HepG2 (cell line): ENCODE results near the gene KRCC1. TPM values are rescaled to one million over a fixed set of nuclear protein-coding genes. Genes with fewer than 3 reads are reported as not detected.

Source experiments
- ARID2 ChIP-seq: sonication (generic); formaldehyde crosslinking; IDR thresholded peaks from 2 replicates; pipeline ENCODE4 v1.8.1; 2022; ENCODE audit warnings: mild to moderate bottlenecking, missing genetic modification reagents, borderline replicate concordance
- ARNT ChIP-seq: fragments of 450-650 bp; IDR thresholded peaks from 2 replicates; pipeline ENCODE4 v1.6.1; 2017
- ATRX ChIP-seq: sonication (generic); formaldehyde crosslinking; IDR thresholded peaks from 2 replicates; pipeline ENCODE4 v1.4.0; 2020; ENCODE audit warnings: missing genetic modification reagents, borderline replicate concordance
- CEBPB ChIP-seq: IDR thresholded peaks from 2 replicates; pipeline ENCODE4 v1.6.1; 2011; ENCODE audit warnings: low read depth, low read length, improper control_type of control experiment, borderline replicate concordance
- EHMT2 ChIP-seq: fragments of 200-600 bp; sonication (generic); IDR thresholded peaks from 2 replicates; pipeline ENCODE4 v1.7.0; 2017; ENCODE audit warnings: antibody characterized with exemption, low read depth, low read length, borderline replicate concordance
- HIC2 ChIP-seq: sonication (generic); formaldehyde crosslinking; IDR thresholded peaks from 2 replicates; pipeline ENCODE4 v1.9.0; 2022; ENCODE audit warnings: low read depth, missing genetic modification reagents
- HNRNPH1 ChIP-seq: fragments of 200-400 bp; formaldehyde crosslinking; optimal IDR thresholded peaks from 2 replicates; pipeline ENCODE3; 2017; ENCODE audit warnings: mild to moderate bottlenecking, low read depth, low read length
- HOMEZ ChIP-seq: IDR thresholded peaks from 2 replicates; pipeline ENCODE4 v1.6.1; 2016; ENCODE audit warnings: low read depth
- KMT2A ChIP-seq: sonication (generic); formaldehyde crosslinking; IDR thresholded peaks from 2 replicates; pipeline ENCODE4 v1.4.0; 2020; ENCODE audit warnings: missing genetic modification reagents
- MAX ChIP-seq: IDR thresholded peaks from 2 replicates; pipeline ENCODE4 v1.6.1; 2012; ENCODE audit warnings: inconsistent platforms
- PITX1 ChIP-seq: sonication (generic); formaldehyde crosslinking; IDR thresholded peaks from 2 replicates; pipeline ENCODE4 v1.5.1; 2020; ENCODE audit warnings: mild to moderate bottlenecking, missing genetic modification reagents
- POLR2AphosphoS5 ChIP-seq: IDR thresholded peaks from 2 replicates; pipeline ENCODE4 v1.6.1; 2012; ENCODE audit warnings: low read depth, low read length
- TCF12 ChIP-seq, 2 experiments: fragments of 450-650 bp in 1 of 2; sonication (generic) in 1 of 2; formaldehyde crosslinking in 1 of 2; IDR thresholded peaks; 2 replicates each; pipeline versions ENCODE4 v1.6.1 to v1.8.0; 2017 to 2022; ENCODE audit warnings: antibody characterized with exemption in 1 of 2, mild to moderate bottlenecking in 1 of 2, missing genetic modification reagents in 1 of 2, moderate library complexity in 1 of 2
- TOE1 ChIP-seq: sonication (generic); formaldehyde crosslinking; IDR thresholded peaks from 2 replicates; pipeline ENCODE4 v1.4.0; 2020; ENCODE audit warnings: mild to moderate bottlenecking, missing genetic modification reagents
- ZBTB8A ChIP-seq: sonication (generic); formaldehyde crosslinking; IDR thresholded peaks from 2 replicates; pipeline ENCODE4 v1.4.0; 2020; ENCODE audit warnings: mild to moderate bottlenecking, low read depth, missing genetic modification reagents, borderline replicate concordance
- ZKSCAN8 ChIP-seq: IDR thresholded peaks from 2 replicates; pipeline ENCODE4 v1.6.1; 2016; ENCODE audit warnings: borderline replicate concordance, missing genetic modification reagents, missing compliant biosample characterization
- ZMYM4 ChIP-seq: sonication (generic); formaldehyde crosslinking; IDR thresholded peaks from 2 replicates; pipeline ENCODE4 v1.8.1; 2023; ENCODE audit warnings: mild to moderate bottlenecking, missing genetic modification reagents
- ZNF10 ChIP-seq: sonication (generic); formaldehyde crosslinking; IDR thresholded peaks from 2 replicates; pipeline ENCODE4 v1.4.0; 2020; ENCODE audit warnings: mild to moderate bottlenecking, low read depth, missing genetic modification reagents, borderline replicate concordance
- ZNF547 ChIP-seq: sonication (generic); formaldehyde crosslinking; IDR thresholded peaks from 2 replicates; pipeline ENCODE4 v1.5.1; 2020; ENCODE audit warnings: mild to moderate bottlenecking, missing genetic modification reagents
- ZNF737 ChIP-seq: sonication (generic); formaldehyde crosslinking; IDR thresholded peaks from 2 replicates; pipeline ENCODE4 v1.5.0; 2020; ENCODE audit warnings: missing genetic modification reagents, mild to moderate bottlenecking, borderline replicate concordance
- ZSCAN29 ChIP-seq: sonication (generic); formaldehyde crosslinking; conservative IDR thresholded peaks from 2 replicates; pipeline ENCODE4 v1.4.0; 2020; ENCODE audit warnings: mild to moderate bottlenecking, missing genetic modification reagents
- polyA plus RNA-seq, 8 experiments: library from polyadenylated mRNA; depleted of rRNA in 3 of 8; stranded (reverse) in 7 of 8; unstranded in 1 of 8; fragments of >200 nt; fragmentation: Illumina TruSeq in 4 of 8; extraction: Trizol in 4 of 8; gene quantifications; 2 replicates each; pipeline versions ENCODE4 v1.2.1 to v1.2.3, GENCODE V29; 2011 to 2016; ENCODE audit warnings: low read depth in 4 of 8, missing spikeins in 1 of 8, mixed read lengths in 1 of 8; ENCODE audit not compliant: insufficient read depth in 1 of 8
- total RNA-seq, 5 experiments: library from RNA; depleted of rRNA; stranded (reverse); fragments of >200 nt; fragmentation: Illumina TruSeq; extraction: Trizol; gene quantifications; 2 replicates each; pipeline ENCODE4 v1.2.3, GENCODE V29; 2016; ENCODE audit warnings: low read depth in 1 of 5
- TF ChIP-seq, protein P1 (sequence below): sonication (generic); formaldehyde crosslinking; IDR thresholded peaks from 2 replicates; pipeline ENCODE4 v1.8.1; 2023; ENCODE audit warnings: mild to moderate bottlenecking, moderate library complexity, missing genetic modification reagents
- TF ChIP-seq, protein P2 (sequence below): sonication (generic); formaldehyde crosslinking; IDR thresholded peaks from 2 replicates; pipeline ENCODE4 v1.8.1; 2022; ENCODE audit warnings: mild to moderate bottlenecking, missing genetic modification reagents

KRCC1 gene
- total and polyA plus RNA-seq, 2 of the 13 experiments (the other 11 are each of a cell fraction or from before 2014, with no cell fraction given), result 6.5 to 7.7 TPM

- TF ChIP-seq ARID2 (CRISPR knock-in tag) (no peak), EHMT2 (peak; percentile 24; the same call in 1 of the 2 replicates), PITX1 (peak; percentile 67), ZBTB8A (CRISPR knock-in tag) (0 out of 2 replicates have a peak, but pooled peaks have one; percentile 33), ZNF547 (peak; percentile 97), ATRX (CRISPR knock-in tag) (no peak), TOE1 (CRISPR knock-in tag) (no peak; the same call in 1 of the 2 replicates), HIC2 (CRISPR knock-in tag) (peak; percentile 61; the same call in 1 of the 2 replicates), ZKSCAN8 (CRISPR knock-in tag) (no peak), MAX (peak; percentile 64), HOMEZ (CRISPR knock-in tag) (peak; percentile 66; the same call in 1 of the 2 replicates), ZNF737 (CRISPR knock-in tag) (no peak), TCF12 (IDR thresholded peaks at IDR 0.05) (no peak), TCF12 (CRISPR knock-in tag; IDR thresholded peaks at IDR 0.05) (peak; percentile 89), ARNT (no peak), ZSCAN29 (CRISPR knock-in tag) (peak; percentile 84; the same call in 1 of the 2 replicates), POLR2AphosphoS5 (peak; percentile 95), KMT2A (CRISPR knock-in tag) (peak; percentile 82), CEBPB (no peak), HNRNPH1 (no peak), ZMYM4 (CRISPR knock-in tag) (peak; percentile 90), ZNF10 (0 out of 2 replicates have a peak, but pooled peaks have one; percentile 6)
- TF ChIP-seq, protein P1, sequence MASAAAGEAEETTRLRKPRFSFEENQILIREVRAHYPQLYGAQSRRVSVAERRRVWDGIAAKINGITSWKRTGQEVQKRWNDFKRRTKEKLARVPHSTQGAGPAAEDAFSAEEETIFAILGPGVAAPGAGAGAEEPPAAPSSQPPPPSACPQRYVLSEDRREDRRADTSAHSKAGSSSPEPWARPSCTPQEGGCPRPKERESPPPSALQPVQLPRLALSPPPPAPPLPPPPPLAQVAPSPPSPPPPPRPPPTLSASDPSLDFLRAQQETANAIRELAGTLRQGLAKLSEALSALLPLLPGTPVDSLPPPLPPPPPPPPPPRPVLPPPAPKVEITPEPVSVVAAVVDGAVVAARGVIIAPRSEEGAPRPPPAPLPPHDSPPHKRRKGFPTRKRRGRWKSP (CRISPR knock-in tag), result no peak; the same call in 1 of the 2 replicates
- TF ChIP-seq, protein P2, sequence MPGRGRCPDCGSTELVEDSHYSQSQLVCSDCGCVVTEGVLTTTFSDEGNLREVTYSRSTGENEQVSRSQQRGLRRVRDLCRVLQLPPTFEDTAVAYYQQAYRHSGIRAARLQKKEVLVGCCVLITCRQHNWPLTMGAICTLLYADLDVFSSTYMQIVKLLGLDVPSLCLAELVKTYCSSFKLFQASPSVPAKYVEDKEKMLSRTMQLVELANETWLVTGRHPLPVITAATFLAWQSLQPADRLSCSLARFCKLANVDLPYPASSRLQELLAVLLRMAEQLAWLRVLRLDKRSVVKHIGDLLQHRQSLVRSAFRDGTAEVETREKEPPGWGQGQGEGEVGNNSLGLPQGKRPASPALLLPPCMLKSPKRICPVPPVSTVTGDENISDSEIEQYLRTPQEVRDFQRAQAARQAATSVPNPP (CRISPR knock-in tag), result no peak
Measured at GRCh38 chr2:88055371-88056128, at the start of gene KRCC1 (continued).
